Pancreas (tissue), 10 donors: ENCODE results near the gene MYLK. TPM values are rescaled to one million over a fixed set of nuclear protein-coding genes. Genes with fewer than 3 reads are reported as not detected.

ENCODE experiments used
- ATAC-seq, 4 donors: fragments of 200-7000 bp; cut with Tn5 transposase; one replicate each; pipeline versions ENCODE4 v1.8.0 to v1.9.1; 2020; ENCODE audit warnings: mild to moderate bottlenecking in 4 of 4, moderate library complexity in 4 of 4
- DNase-seq, 6 donors: peaks; one replicate each; pipeline ENCODE4 v3.0.0-alpha.2; 2020
- FAIRE-seq: peaks from 2 replicates; lab custom pipeline; 2012; peaks lifted over from hg19 to GRCh38; lab: Jason Lieb, UNC
- H3K27ac ChIP-seq, 4 donors: fragments of 200-600 bp; sonication (generic); 1 replicate in 3 of 4; 2 replicates in 1 of 4; pipeline versions ENCODE4 v1.5.0 to v1.8.0; 2020
- H3K27me3 ChIP-seq, 4 donors: fragments of 200-600 bp; one replicate each; pipeline ENCODE4 v1.8.0; 2021
- H3K36me3 ChIP-seq, 3 donors: fragments of 200-600 bp; sonication (generic) in 1 of 3; one replicate each; pipeline versions ENCODE4 v1.5.0 to v1.8.0; 2020 to 2021
- H3K4me1 ChIP-seq, 3 donors: fragments of 200-600 bp; one replicate each; pipeline ENCODE4 v1.8.0; 2021
- H3K4me3 ChIP-seq, 4 donors: fragments of 200-600 bp; sonication (generic) in 2 of 4; one replicate each; pipeline versions ENCODE4 v1.5.0 to v1.8.0; 2020 to 2021
- H3K9me3 ChIP-seq, 4 donors: fragments of 200-600 bp; one replicate each; pipeline ENCODE4 v1.8.0; 2021
- WGBS, 2 donors: extraction: QIAGEN DNeasy Blood & Tissue Kit; methylation state at CpG; one replicate each; pipeline ENCODE4 v1.1.7; 2013; 5-methylcytosine and 5-hydroxymethylcytosine counted together
- intact Hi-C, 3 donors: fragments of 100-400 bp; cut with DNase I; formaldehyde crosslinking; loops; one replicate each; pipeline versions ENCODE4 v1.11.1 to v1.14.2; 2022
- polyA plus RNA-seq, 2 donors: library from polyadenylated mRNA; stranded (reverse); fragments of 200-250 nt; gene quantifications; one replicate each; pipeline ENCODE4 v1.2.3, GENCODE V29; 2013
- total RNA-seq, 6 donors: library from RNA; stranded (reverse); fragmentation: NEBNext Ultra II Directional in 4 of 6; extraction: Animal tissue kit (Norgen Biotek cat#: 25700) in 4 of 6; gene quantifications; one replicate each; pipeline versions ENCODE4 v1.2.1 to v1.2.4, GENCODE V29; 2021 to 2023
- TF ChIP-seq, protein P1 (sequence below), 4 donors: fragments of 200-600 bp; sonication (generic) in 3 of 4; IDR thresholded peaks; one replicate each; pipeline versions ENCODE4 v1.5.0 to v1.8.0; 2021; ENCODE audit warnings: antibody characterized with exemption in 4 of 4
- donor health status: healthy with polysubstance abuse.
- donor health status: DM: no; HTN: no; CAD: no; lungs with moderate emphysema.
- donor health status: DM: no; HTN: no; CAD: no.
- donor health status: control.
- donor health status: control.
- donor health status: Bipolar disorder and iron deficiency.
- donor health status: DM: yes; HTN: yes; CAD: no.
- donor health status: DM: no; HTN: no; CAD: no.
- donor health status: DM: no; HTN: no; CAD: no.
- donor health status: DM: yes; HTN: yes; CAD: no.

MYLK gene
- total and polyA plus RNA-seq, 8 donors: 3.1 to 12.0 (median 6.7) TPM

DNA sequence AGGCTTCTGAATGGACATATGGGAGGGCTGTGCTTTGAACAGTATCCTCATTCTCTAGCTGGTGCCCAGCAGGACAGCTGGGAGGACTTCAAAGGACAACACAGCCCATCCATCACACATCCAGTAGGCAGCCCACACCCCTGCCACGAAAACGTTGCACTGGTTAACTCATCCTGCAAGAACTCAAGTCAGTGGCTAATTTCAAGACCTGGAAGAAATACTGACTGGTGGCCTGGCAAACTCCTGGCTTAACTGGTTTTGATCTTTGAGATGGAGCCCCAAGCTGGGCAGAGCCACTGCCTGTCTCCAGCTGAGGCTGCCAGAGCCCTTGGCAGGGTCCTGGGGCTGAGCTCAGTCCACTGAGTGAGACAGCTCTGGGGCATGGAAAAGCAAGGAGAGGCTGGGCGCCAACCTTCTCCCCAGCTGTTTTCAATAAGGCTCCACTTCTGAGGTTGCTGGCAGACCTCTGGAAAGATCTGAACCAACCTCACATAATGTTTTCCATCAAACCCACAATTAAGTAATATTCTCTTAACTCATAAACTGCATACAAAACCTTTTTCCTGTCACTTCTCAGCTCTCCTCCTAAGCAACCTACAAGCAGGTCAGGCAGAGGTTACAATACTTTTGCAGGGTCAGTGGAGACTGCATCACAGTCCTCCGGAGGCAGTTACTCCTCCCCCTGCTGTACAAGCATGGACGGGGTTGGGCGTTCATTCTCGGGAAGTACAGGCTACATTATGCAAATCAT, 110.3 kb downstream of the MYLK start:
- WGBS, 2 donors: 69 to 79% methylated on average over 7 of the region's 7 CpGs
- no peak overlapping the region for H3K4me3 ChIP-seq
- no peaks in the 10 kb centered on the region for H3K9me3 ChIP-seq
- H3K27ac ChIP-seq: no peak overlapping the region
- DNase-seq (no peak), ATAC-seq (peak in 1 of 4 donors; percentile 37), FAIRE-seq (no peak)
- intact Hi-C loops: no loop called here
- H3K4me1 ChIP-seq: no peaks in the 10 kb centered on the region
- H3K27me3 ChIP-seq: no peaks in the 10 kb centered on the region
- H3K36me3 ChIP-seq: no peaks in the 10 kb centered on the region
- TF ChIP-seq, protein P1, sequence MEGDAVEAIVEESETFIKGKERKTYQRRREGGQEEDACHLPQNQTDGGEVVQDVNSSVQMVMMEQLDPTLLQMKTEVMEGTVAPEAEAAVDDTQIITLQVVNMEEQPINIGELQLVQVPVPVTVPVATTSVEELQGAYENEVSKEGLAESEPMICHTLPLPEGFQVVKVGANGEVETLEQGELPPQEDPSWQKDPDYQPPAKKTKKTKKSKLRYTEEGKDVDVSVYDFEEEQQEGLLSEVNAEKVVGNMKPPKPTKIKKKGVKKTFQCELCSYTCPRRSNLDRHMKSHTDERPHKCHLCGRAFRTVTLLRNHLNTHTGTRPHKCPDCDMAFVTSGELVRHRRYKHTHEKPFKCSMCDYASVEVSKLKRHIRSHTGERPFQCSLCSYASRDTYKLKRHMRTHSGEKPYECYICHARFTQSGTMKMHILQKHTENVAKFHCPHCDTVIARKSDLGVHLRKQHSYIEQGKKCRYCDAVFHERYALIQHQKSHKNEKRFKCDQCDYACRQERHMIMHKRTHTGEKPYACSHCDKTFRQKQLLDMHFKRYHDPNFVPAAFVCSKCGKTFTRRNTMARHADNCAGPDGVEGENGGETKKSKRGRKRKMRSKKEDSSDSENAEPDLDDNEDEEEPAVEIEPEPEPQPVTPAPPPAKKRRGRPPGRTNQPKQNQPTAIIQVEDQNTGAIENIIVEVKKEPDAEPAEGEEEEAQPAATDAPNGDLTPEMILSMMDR (IDR thresholded peaks at IDR 0.05): no peak

DNA sequence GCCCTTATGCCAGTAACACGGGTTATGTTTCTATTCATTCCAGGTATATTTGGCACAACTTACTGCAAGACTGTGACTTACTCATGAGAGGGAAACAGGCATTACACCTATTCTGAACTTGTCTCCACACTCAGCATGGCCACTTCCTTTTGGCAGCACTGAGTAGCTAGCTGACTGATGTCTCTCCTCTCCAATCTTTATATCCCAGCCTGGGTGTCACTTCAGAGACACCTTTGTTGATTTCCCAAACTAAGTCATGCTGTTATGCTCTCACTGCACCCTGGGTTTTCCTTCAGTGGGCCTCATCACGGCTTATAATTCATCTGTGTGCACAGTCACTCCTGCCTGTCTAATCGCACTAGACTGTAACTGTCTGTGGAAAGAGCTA, 114.8 kb downstream of the MYLK start:
- peak in 1 of 4 donors; percentile 34 for ATAC-seq
- no peak for DNase-seq
- intact Hi-C loops: no loop called here
- no peaks in the 10 kb centered on the region for H3K27me3 ChIP-seq
- no peak for FAIRE-seq
- H3K9me3 ChIP-seq: no peaks in the 10 kb centered on the region
- 81 to 85% methylated on average over 3 of the region's 3 CpGs for WGBS, 2 donors
- no peak overlapping the region for H3K4me3 ChIP-seq
- TF ChIP-seq, protein P1 (IDR thresholded peaks at IDR 0.05): no peak
- no peaks in the 10 kb centered on the region for H3K36me3 ChIP-seq
- no peak overlapping the region for H3K27ac ChIP-seq
- no peaks in the 10 kb centered on the region for H3K4me1 ChIP-seq

DNA sequence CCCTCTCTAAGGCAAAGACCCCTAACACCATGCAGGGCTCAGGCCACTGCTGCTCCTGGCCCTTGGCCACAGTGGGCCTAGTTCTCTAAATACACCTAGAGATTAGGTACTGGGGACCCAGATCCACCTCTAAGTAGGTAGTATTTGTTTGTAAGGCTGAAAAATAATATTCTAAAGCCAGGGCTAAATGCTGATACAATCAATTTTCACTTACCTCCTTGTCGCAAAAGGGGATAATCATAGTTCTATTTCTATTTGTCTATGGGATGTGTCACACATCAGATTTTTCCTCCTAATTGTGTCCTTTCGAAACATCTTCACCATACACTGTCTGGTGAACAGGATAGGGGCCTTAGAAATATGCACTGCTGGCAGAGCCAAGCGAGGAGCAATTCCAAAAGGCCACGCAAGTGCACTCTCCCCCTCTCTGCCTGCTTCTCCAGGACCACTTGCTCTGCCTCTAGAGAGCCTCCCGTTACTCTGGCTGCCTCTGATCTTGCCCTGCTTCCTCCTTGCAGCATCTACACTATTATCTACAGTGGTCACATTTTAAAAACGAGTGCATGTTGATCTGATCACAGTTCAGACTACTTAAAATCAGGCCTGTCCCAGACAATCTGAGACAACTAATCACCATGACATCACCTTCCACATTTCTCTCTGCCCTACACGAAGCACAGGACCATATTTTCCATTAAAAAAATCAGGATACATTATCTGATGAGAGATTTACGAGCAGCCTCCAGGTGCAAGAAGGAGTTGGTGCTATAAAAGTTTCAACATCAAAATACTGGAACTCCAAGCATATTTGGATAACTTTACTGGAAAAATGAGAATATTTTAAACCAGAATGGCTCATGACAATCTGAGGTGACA, 115.4 kb downstream of the MYLK start:
- WGBS, 2 donors: 69 to 70% methylated on average over 8 of the region's 8 CpGs
- TF ChIP-seq, protein P1 (IDR thresholded peaks at IDR 0.05): no peak
- DNase-seq: no peak
- Histone ChIP-seq H3K27me3 (no peaks in the 10 kb centered on the region), H3K27ac (no peak overlapping the region), H3K9me3 (no peaks in the 10 kb centered on the region), H3K36me3 (no peaks in the 10 kb centered on the region), H3K4me3 (no peak overlapping the region), H3K4me1 (no peaks in the 10 kb centered on the region)
- intact Hi-C loops: no loop called here
- ATAC-seq: no peak
- no peak for FAIRE-seq

DNA sequence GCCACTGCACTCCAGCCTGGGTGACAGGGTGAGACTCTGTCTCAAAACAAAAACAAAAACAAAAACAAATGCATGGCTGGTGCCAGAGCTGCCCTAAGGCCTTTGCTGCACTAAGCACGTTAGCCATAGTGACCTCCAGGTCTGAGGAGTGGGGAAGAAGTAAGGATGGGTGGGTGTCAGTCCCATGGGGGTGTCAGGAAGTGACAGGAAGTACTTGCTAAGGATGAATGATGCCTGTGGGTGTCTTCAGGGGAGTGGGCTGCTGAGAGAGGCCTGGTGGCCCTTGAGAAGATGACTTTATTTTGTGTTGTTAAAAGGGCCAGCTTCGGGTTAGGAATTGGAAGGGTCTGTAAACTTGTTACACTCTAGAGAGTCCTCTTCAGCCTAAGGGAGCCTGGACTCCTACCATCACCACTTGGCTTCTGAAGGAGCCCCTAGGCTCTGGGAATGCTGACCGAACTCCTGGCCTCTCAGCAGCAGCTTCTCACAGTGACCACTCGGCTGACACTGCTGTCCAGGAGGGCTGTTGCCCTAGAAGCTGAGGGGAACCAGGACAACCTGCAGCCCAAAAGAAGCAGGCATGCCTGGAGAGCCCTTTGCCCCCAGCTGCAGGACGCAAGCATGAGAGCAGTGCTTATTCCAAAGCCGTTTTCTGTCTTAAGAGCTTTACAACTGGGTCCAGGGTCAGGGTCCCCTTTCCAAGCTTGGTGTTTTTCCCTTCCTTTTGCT, 116.4 kb downstream of the MYLK start:
- Histone ChIP-seq H3K4me3 (no peak overlapping the region), H3K9me3 (no peaks in the 10 kb centered on the region), H3K4me1 (no peaks in the 10 kb centered on the region), H3K36me3 (no peaks in the 10 kb centered on the region), H3K27ac (no peak overlapping the region), H3K27me3 (no peaks in the 10 kb centered on the region)
- 85 to 93% methylated on average over 6 of the region's 6 CpGs for WGBS, 2 donors
- intact Hi-C loops: no loop called here
- FAIRE-seq: no peak
- DNase-seq: no peak
- ATAC-seq: no peak
- TF ChIP-seq, protein P1 (IDR thresholded peaks at IDR 0.05): no peak
